ENCODE data around the gene THTPA.

THTPA gene

GRCh38 chr14:23537351-23538049 is 18.6 kb upstream of the THTPA start:
- H3K4me1 ChIP-seq = peaks cover 18% of the 10 kb centered on the region
- H3K9me3 ChIP-seq (ENCODE audit: control insufficient read depth, low read length) = no peaks in the 10 kb centered on the region
- no peak overlapping the region for H3K4me3 ChIP-seq (ENCODE audit: low read depth, low read length)
- TF ChIP-seq CTCF (IDR thresholded peaks at IDR 0.05) = no peak
- H3K79me2 ChIP-seq = peaks cover 18% of the 10 kb centered on the region
- H3K27ac ChIP-seq = no peak overlapping the region
- H3K27me3 ChIP-seq (ENCODE audit: control insufficient read depth, insufficient read depth, low read length) = no peaks in the 10 kb centered on the region
- H3K36me3 ChIP-seq (ENCODE audit: control insufficient read depth, insufficient read depth, low read length) = no peaks in the 10 kb centered on the region
- no peak overlapping the region for H2AFZ ChIP-seq
- no peak overlapping the region for H3K4me2 ChIP-seq (ENCODE audit: low read length)
- no peak overlapping the region for H3K9ac ChIP-seq

GRCh38 chr14:23538050-23538718 is 17.9 kb upstream of the THTPA start:
- Histone ChIP-seq H3K9ac (no peak overlapping the region), H3K4me2 (ENCODE audit: low read length) (no peak overlapping the region), H3K4me1 (peaks cover 14% of the 10 kb centered on the region), H3K4me3 (ENCODE audit: low read depth, low read length) (no peak overlapping the region), H3K36me3 (ENCODE audit: control insufficient read depth, insufficient read depth, low read length) (no peaks in the 10 kb centered on the region), H3K27ac (peak overlapping the region; percentile 82), H2AFZ (peak overlapping the region; percentile 87), H3K9me3 (ENCODE audit: control insufficient read depth, low read length) (no peaks in the 10 kb centered on the region), H3K27me3 (ENCODE audit: control insufficient read depth, insufficient read depth, low read length) (no peaks in the 10 kb centered on the region), H3K79me2 (peaks cover 11% of the 10 kb centered on the region)
- no peak for TF ChIP-seq CTCF (IDR thresholded peaks at IDR 0.05)

GRCh38 chr14:23538785-23539184 is 17.3 kb upstream of the THTPA start:
- Histone ChIP-seq H3K4me1 (peaks cover 14% of the 10 kb centered on the region), H3K36me3 (ENCODE audit: control insufficient read depth, insufficient read depth, low read length) (no peaks in the 10 kb centered on the region), H3K9me3 (ENCODE audit: control insufficient read depth, low read length) (no peaks in the 10 kb centered on the region), H3K4me3 (ENCODE audit: low read depth, low read length) (peak overlapping the region; percentile 31), H3K9ac (no peak overlapping the region), H3K79me2 (peaks cover 9% of the 10 kb centered on the region), H3K4me2 (ENCODE audit: low read length) (peak overlapping the region; percentile 45), H3K27me3 (ENCODE audit: control insufficient read depth, insufficient read depth, low read length) (no peaks in the 10 kb centered on the region), H2AFZ (peak overlapping the region; percentile 87), H3K27ac (peak overlapping the region; percentile 82)
- no peak for TF ChIP-seq CTCF (IDR thresholded peaks at IDR 0.05)

GRCh38 chr14:23539248-23540140 is 16.6 kb upstream of the THTPA start:
- peak overlapping the region; percentile 31 for H3K4me3 ChIP-seq (ENCODE audit: low read depth, low read length)
- peak overlapping the region; percentile 82 for H3K27ac ChIP-seq

More at GRCh38 chr14:23539248-23540140, 16.6 kb upstream of the THTPA start:
- Histone ChIP-seq H2AFZ (peak overlapping the region; percentile 87), H3K9me3 (ENCODE audit: control insufficient read depth, low read length) (no peaks in the 10 kb centered on the region), H3K4me2 (ENCODE audit: low read length) (peak overlapping the region; percentile 45), H3K4me1 (peaks cover 14% of the 10 kb centered on the region), H3K9ac (no peak overlapping the region), H3K79me2 (peaks cover 9% of the 10 kb centered on the region), H3K27me3 (ENCODE audit: control insufficient read depth, insufficient read depth, low read length) (no peaks in the 10 kb centered on the region), H3K36me3 (ENCODE audit: control insufficient read depth, insufficient read depth, low read length) (no peaks in the 10 kb centered on the region)
- peak; percentile 85 for TF ChIP-seq CTCF (IDR thresholded peaks at IDR 0.05)
